Measurements from ENCODE around the gene FBRSL1. TPM values are rescaled to one million over a fixed set of nuclear protein-coding genes. Genes with fewer than 3 reads are reported as not detected.
A peak's percentile ranks its signal among the peaks of the same experiment; 100 is the strongest.

The FBRSL1 gene
- polyA plus RNA-seq, 1 donor = 57.1 TPM

DNA sequence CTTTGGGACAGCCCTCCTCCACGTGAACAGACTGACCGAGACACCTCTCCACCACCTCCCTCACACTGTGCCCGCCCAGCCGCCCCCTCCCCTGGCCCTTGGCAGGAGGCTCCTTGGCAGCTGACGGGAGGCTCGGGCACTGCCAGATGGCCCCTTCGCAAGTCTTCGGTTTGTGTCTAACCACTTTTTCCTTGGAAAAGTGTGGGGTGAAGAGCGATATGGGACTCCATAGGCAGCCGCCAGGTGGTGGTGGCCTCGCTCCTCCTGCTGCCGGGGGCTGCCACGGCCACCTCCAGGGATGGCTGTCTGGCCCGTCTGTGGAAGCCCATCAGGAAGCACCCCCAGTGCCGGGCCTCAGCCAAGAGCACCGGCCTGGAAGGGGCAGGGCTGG is 61.7 kb downstream of the FBRSL1 start:
- peaks cover 20% of the 10 kb centered on the region for H3K36me3 ChIP-seq (ENCODE audit: control insufficient read depth, insufficient read depth, low read length)
- H3K9me3 ChIP-seq (ENCODE audit: control insufficient read depth, low read depth, low read length) = no peaks in the 10 kb centered on the region

DNA sequence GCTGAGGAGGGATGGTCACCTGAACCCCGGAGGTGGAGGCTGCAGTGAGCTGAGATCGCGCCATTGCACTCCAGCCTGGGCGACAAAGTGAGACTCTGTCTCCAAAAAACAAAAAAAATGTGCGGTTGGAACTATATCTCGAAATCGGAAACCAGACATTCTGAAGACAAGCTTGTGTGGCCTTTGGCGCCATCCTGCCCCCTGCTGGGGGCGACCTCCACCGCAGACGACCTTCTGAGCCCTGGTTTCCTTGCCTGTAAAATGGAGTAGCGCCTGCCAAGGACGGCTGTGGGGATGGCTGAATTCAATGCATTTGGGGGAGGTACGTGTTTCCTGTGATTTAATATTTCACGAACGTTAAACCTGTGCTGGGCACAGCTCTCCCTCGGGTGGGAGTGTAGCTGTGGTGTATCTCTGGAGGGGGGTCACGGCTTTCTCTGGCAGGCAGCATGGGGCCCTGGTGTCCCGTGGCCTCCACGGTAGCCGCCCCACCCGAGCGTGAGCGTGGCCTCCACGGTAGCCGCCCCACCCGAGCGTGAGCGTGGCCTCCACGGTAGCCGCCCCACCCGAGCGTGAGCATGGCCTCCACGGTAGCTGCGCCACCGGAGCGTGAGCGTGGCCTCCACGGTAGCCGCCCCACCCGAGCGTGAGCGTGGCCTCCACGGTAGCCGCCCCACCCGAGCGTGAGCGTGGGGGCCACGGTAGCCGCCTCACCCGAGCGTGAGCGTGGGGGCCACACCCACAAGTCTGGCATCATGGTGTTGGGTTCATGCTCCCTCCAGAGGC is 65.1 kb downstream of the FBRSL1 start:
- no CpG with 5 or more reads among the region's 53 CpGs for WGBS (ENCODE audit: insufficient coverage, low lambda C conversion rate)
- H3K27me3 ChIP-seq (ENCODE audit: control insufficient read depth, insufficient read depth, low read length) = no peaks in the 10 kb centered on the region
- no peaks in the 10 kb centered on the region for H3K9me3 ChIP-seq (ENCODE audit: control insufficient read depth, low read depth, low read length)
- H3K4me3 ChIP-seq (ENCODE audit: low read length) = no peak overlapping the region
- no peaks in the 10 kb centered on the region for H3K4me1 ChIP-seq (ENCODE audit: control insufficient read depth, insufficient read depth, low read length)
- H3K36me3 ChIP-seq (ENCODE audit: control insufficient read depth, insufficient read depth, low read length) = peaks cover 14% of the 10 kb centered on the region
- H3K27ac ChIP-seq (ENCODE audit: low read length) = no peak overlapping the region
- no peak for DNase-seq

More for the DNA sequence above, 61.7 kb downstream of the FBRSL1 start:
- H3K27ac ChIP-seq (ENCODE audit: low read length) = no peak overlapping the region
- no peaks in the 10 kb centered on the region for H3K27me3 ChIP-seq (ENCODE audit: control insufficient read depth, insufficient read depth, low read length)
- no peaks in the 10 kb centered on the region for H3K4me1 ChIP-seq (ENCODE audit: control insufficient read depth, insufficient read depth, low read length)
- no CpG with 5 or more reads among the region's 16 CpGs for WGBS (ENCODE audit: insufficient coverage, low lambda C conversion rate)
- no peak for DNase-seq
- no peak overlapping the region for H3K4me3 ChIP-seq (ENCODE audit: low read length)

DNA sequence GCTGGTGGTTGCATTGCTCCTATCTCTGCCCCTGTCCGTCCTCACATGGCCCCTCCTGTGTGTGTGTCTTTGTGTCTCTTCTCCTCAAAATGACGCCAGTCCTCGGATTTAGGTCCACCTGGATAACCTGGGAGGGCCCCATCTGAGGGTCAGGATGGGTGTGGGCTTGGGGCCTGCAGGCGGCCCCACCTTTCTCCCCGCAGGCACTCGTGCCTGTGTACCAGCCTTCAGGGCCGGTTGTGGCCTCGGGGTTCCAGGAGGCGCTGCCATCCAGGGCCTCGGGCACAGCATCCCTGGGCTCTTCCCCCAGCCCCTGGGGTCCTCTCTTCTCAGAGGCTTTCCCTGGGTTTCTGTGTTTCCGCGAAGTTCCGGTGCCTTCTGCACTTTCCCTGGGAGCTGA is 65.7 kb downstream of the FBRSL1 start:
- no peak for DNase-seq
- no peak overlapping the region for H3K27ac ChIP-seq (ENCODE audit: low read length)
- H3K27me3 ChIP-seq (ENCODE audit: control insufficient read depth, insufficient read depth, low read length) = no peaks in the 10 kb centered on the region
- no peaks in the 10 kb centered on the region for H3K9me3 ChIP-seq (ENCODE audit: control insufficient read depth, low read depth, low read length)
- peaks cover 2% of the 10 kb centered on the region for H3K4me1 ChIP-seq (ENCODE audit: control insufficient read depth, insufficient read depth, low read length)
- peaks cover 14% of the 10 kb centered on the region for H3K36me3 ChIP-seq (ENCODE audit: control insufficient read depth, insufficient read depth, low read length)
- no peak overlapping the region for H3K4me3 ChIP-seq (ENCODE audit: low read length)
- no CpG with 5 or more reads among the region's 13 CpGs for WGBS (ENCODE audit: insufficient coverage, low lambda C conversion rate)

DNA sequence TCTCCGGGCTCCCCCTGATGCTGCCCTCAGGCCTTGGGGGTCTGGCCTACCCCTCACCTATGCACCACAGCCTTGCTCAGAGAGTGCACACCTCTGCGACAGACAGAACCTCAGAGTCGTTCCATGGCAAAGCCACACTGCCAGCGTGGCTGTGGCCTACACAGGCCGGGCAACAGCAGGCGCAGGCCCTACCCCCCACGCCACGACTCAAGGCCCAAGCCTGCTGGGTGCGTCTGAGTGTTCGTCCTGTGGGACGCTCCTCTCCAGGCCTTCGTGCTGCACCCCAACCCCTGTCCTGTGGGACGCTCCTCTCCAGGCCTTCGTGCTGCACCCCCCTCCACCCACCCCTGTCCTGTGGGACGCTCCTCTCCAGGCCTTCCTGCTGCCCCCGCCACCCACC is 66.3 kb downstream of the FBRSL1 start:
- DNase-seq = no peak
- Histone ChIP-seq H3K27ac (ENCODE audit: low read length) (no peak overlapping the region), H3K27me3 (ENCODE audit: control insufficient read depth, insufficient read depth, low read length) (no peaks in the 10 kb centered on the region), H3K4me1 (ENCODE audit: control insufficient read depth, insufficient read depth, low read length) (peaks cover 6% of the 10 kb centered on the region), H3K9me3 (ENCODE audit: control insufficient read depth, low read depth, low read length) (no peaks in the 10 kb centered on the region), H3K4me3 (ENCODE audit: low read length) (no peak overlapping the region), H3K36me3 (ENCODE audit: control insufficient read depth, insufficient read depth, low read length) (peaks cover 14% of the 10 kb centered on the region)
- no CpG with 5 or more reads among the region's 16 CpGs for WGBS (ENCODE audit: insufficient coverage, low lambda C conversion rate)

DNA sequence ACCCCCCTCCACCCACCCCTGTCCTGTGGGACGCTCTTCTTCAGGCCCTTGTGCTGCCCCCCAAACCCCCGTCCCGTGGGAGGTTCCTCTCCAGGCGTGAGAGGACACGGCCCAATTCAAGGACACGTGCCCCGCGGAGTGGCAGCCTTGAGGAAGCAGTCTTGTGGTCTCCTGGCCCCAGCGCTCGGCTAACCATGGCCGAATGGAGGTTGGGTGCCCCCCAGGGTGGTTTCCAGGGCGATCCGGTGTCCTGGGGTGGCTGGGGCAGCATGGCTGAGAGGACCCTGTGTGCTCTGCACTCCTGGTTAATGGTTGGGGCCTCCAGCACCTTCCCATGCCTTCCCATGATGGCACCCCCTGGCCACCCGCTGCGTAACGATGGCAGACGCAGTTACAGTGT is 66.8 kb downstream of the FBRSL1 start:
- Histone ChIP-seq H3K4me1 (ENCODE audit: control insufficient read depth, insufficient read depth, low read length) (peaks cover 9% of the 10 kb centered on the region), H3K9me3 (ENCODE audit: control insufficient read depth, low read depth, low read length) (no peaks in the 10 kb centered on the region), H3K27me3 (ENCODE audit: control insufficient read depth, insufficient read depth, low read length) (no peaks in the 10 kb centered on the region), H3K4me3 (ENCODE audit: low read length) (no peak overlapping the region), H3K36me3 (ENCODE audit: control insufficient read depth, insufficient read depth, low read length) (peaks cover 13% of the 10 kb centered on the region), H3K27ac (ENCODE audit: low read length) (no peak overlapping the region)
- DNase-seq = no peak
- no CpG with 5 or more reads among the region's 17 CpGs for WGBS (ENCODE audit: insufficient coverage, low lambda C conversion rate)

DNA sequence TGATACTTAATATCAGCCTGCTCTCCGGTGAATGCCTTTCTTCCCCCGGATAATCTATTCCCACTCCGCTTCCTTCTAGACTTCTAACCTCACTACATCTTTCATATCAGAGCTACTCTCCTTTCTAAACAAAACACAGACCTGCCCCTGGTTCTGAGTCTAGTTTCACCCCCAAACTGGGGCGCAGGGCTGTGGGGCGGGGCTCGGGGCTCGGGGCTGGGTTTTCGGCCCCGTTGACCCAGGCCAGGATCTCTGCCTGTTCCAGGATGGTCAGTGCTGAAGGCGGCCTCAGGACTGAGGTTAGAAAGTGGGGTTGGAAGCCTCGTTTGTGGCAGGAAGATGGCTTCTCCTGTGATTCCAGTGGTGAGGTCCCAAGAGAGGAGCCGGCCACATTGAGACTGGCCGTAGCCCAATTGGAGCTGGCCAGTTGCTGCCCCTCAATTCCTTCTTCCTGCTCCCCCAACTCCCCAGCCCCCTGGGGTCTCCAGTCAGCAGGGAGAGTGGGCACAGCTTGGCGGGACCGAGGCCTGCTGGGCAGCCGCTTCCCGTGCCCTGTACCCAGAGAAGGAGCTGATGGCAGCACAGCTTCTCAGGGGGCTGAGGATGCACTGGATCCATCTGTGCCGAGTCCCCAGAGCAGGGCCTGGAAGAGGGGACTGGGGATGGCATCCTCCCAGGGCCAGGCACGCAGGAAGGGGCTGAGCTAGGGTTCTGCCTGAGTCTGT is 67.5 kb downstream of the FBRSL1 start:
- no peak for DNase-seq
- WGBS (ENCODE audit: insufficient coverage, low lambda C conversion rate) = 80% methylated on average over 1 of the region's 19 CpGs
- no peaks in the 10 kb centered on the region for H3K27me3 ChIP-seq (ENCODE audit: control insufficient read depth, insufficient read depth, low read length)
- H3K36me3 ChIP-seq (ENCODE audit: control insufficient read depth, insufficient read depth, low read length) = peaks cover 11% of the 10 kb centered on the region
- H3K27ac ChIP-seq (ENCODE audit: low read length) = no peak overlapping the region
- H3K9me3 ChIP-seq (ENCODE audit: control insufficient read depth, low read depth, low read length) = no peaks in the 10 kb centered on the region
- no peak overlapping the region for H3K4me3 ChIP-seq (ENCODE audit: low read length)
- peaks cover 9% of the 10 kb centered on the region for H3K4me1 ChIP-seq (ENCODE audit: control insufficient read depth, insufficient read depth, low read length)

DNA sequence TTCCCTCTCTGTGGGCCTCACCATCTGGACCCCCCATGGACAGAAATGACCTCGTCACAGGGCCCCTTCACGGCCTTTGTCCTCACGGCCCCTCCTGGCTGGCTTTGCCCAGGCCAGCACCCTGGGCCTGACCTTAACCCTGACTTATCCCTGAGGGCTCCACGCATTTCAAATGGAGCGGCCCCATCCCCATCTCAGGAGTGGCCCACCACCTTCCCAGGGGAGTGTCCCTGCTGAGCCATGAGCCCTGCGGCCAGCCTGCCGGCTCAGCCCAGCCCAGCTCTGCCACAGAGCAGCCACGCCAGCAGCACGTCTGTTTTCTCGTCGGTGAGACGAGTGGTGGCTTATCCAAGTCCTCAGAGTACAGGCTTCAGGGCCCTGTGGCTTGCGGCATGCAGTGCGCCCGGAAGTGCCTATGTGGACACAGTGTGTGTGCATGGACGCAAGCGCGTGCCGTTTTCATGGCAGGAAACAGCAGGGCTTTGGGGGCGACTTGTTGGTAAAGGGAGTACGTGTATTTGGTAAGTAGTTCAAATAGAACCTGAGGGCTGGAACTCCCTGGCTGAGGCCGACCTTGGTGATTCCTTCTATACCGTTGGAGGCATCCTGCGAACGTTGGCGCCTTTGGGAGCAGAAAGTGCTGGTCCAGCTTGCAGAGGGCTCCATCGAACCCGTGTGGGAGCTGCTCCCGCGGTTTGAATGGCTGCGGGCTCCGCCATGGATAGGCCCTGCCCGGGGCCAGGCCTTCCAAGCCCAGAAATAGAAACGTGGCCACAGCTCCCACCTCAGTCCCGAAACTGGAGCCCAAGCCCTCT is 68.3 kb downstream of the FBRSL1 start:
- no peak for DNase-seq
- no peaks in the 10 kb centered on the region for H3K27me3 ChIP-seq (ENCODE audit: control insufficient read depth, insufficient read depth, low read length)
- H3K36me3 ChIP-seq (ENCODE audit: control insufficient read depth, insufficient read depth, low read length) = peaks cover 6% of the 10 kb centered on the region
- H3K4me3 ChIP-seq (ENCODE audit: low read length) = no peak overlapping the region
- WGBS (ENCODE audit: insufficient coverage, low lambda C conversion rate) = no CpG with 5 or more reads among the region's 35 CpGs
- H3K9me3 ChIP-seq (ENCODE audit: control insufficient read depth, low read depth, low read length) = no peaks in the 10 kb centered on the region
- H3K27ac ChIP-seq (ENCODE audit: low read length) = no peak overlapping the region
- peaks cover 9% of the 10 kb centered on the region for H3K4me1 ChIP-seq (ENCODE audit: control insufficient read depth, insufficient read depth, low read length)

DNA sequence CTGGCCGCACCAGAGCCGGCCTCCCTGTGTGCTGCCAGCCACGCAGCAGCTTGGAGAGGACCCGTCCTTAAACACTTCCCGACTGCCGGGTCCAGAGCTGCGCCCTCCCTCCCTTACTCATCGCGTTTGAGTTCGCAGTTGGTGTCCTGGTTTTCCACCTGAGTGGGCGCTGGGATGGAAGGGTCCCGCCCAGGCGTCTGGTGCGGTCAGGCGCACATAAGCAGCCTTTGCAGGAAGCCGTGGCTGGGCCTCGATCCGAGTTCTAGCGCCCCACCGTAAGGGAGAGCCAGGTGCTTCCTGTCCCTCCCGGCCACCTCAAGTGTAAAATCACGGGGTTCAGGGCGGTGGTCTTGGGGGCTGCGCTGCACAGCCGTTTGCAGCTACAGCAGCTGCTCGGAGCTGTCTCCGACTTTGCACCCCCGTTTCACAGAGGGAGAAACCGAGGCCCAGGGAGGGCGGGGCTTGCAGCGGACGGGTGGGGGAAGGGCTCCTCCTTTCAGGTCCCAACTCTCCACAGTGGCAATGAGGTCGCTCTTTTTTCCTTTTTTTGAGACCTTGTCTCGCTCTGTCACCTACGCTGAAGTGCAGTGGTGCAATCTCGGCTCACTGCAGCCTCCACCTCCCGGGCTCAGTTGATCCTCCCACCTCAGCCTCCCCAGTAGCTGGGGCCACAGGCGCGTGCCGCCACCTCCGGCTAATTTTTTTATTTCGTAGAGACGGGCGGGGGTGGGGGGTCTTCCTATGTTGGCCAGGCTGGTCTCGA is 69.1 kb downstream of the FBRSL1 start:
- H3K27ac ChIP-seq (ENCODE audit: low read length) = no peak overlapping the region
- H3K4me1 ChIP-seq (ENCODE audit: control insufficient read depth, insufficient read depth, low read length) = peaks cover 9% of the 10 kb centered on the region
- H3K9me3 ChIP-seq (ENCODE audit: control insufficient read depth, low read depth, low read length) = no peaks in the 10 kb centered on the region
- DNase-seq = no peak
- H3K4me3 ChIP-seq (ENCODE audit: low read length) = peak overlapping the region; percentile 45
- no CpG with 5 or more reads among the region's 45 CpGs for WGBS (ENCODE audit: insufficient coverage, low lambda C conversion rate)
- H3K27me3 ChIP-seq (ENCODE audit: control insufficient read depth, insufficient read depth, low read length) = no peaks in the 10 kb centered on the region
- H3K36me3 ChIP-seq (ENCODE audit: control insufficient read depth, insufficient read depth, low read length) = peaks cover 2% of the 10 kb centered on the region

DNA sequence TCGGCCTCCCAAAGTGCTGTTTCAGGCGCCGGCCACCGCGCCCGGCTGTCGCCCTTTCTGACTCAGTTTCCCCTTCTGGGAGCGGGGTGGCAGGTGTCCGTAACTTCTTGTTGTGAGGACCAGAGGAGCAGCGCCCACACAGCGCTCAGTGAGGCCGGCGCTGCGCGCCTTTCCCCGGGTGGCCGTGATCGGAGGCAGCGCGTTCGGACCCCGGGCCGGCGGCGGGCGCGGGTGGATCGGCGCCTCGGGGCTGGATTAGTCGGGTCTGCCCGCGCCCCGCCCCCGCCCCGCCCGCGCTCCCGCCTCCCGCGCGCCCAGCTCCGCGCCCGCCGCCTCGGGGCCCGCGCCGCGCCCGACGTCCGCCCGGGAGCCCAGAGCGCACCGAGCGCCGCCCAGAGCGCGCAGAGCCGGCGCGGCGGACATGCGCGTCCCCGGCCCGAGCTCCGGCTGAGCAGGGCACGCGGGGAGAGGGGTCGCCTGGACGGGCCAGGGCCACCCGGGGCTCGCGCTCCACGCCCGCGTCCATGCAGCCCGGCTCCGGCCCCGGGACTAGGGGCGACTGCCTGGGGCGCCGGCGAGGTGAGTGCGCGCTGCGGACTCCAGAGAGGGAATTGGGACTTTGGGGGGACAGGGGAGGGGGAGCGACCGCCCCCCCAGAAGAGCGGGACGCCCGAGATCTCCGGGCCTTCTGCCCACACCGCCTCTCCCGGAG is 69.9 kb downstream of the FBRSL1 start:
- DNase-seq = peak; percentile 27 to 74
- no peaks in the 10 kb centered on the region for H3K27me3 ChIP-seq (ENCODE audit: control insufficient read depth, insufficient read depth, low read length)
- no peaks in the 10 kb centered on the region for H3K36me3 ChIP-seq (ENCODE audit: control insufficient read depth, insufficient read depth, low read length)
- WGBS (ENCODE audit: insufficient coverage, low lambda C conversion rate) = no CpG with 5 or more reads among the region's 98 CpGs
- H3K9me3 ChIP-seq (ENCODE audit: control insufficient read depth, low read depth, low read length) = no peaks in the 10 kb centered on the region
- peaks cover 9% of the 10 kb centered on the region for H3K4me1 ChIP-seq (ENCODE audit: control insufficient read depth, insufficient read depth, low read length)
- no peak overlapping the region for H3K27ac ChIP-seq (ENCODE audit: low read length)
- peak overlapping the region; percentile 61 for H3K4me3 ChIP-seq (ENCODE audit: low read length)
